B cell (primary cell): ENCODE results near the gene RMI2. TPM values are rescaled to one million over a fixed set of nuclear protein-coding genes. Genes with fewer than 3 reads are reported as not detected.

Source experiments
- ATAC-seq: fragments of 200-7000 bp; cut with Tn5 transposase; one replicate; pipeline ENCODE4 v1.10.0; 2021; ENCODE audit warnings: low read depth, mild to moderate bottlenecking, moderate number of reproducible peaks, moderate library complexity
- CTCF ChIA-PET: fragments of 350-600 bp; sonication (Branson Sonifier 250); formaldehyde crosslinking; loops from one replicate; lab custom pipeline; 2021; ENCODE audit warnings: antibody characterized with exemption, inconsistent platforms; lab: Charles Lee
- POLR2A ChIA-PET: fragments of 350-600 bp; sonication (Branson Sonifier 250); formaldehyde crosslinking; loops from one replicate; lab custom pipeline; 2021; ENCODE audit warnings: antibody characterized with exemption; lab: Charles Lee
- DNase-seq: peaks from one replicate; pipeline ENCODE4 v3.0.0; 2013
- H2AFZ ChIP-seq: 2 replicates; pipeline ENCODE4 v1.6.1; 2012; ENCODE audit warnings: mild to moderate bottlenecking, low read depth, low read length; ENCODE audit not compliant: insufficient read depth, poor library complexity, severe bottlenecking
- H3K27ac ChIP-seq, 2 donors: 1 replicate in 1 of 2; 2 replicates in 1 of 2; pipeline ENCODE4 v1.5.1; 2012 to 2013; ENCODE audit warnings: low read length in 2 of 2, mild to moderate bottlenecking in 2 of 2, moderate library complexity in 1 of 2
- H3K27me3 ChIP-seq, 4 experiments: fragments of 200-600 bp in 1 of 4; sonication (generic) in 1 of 4; replicated peaks in 1 of 4; 1 replicate in 2 of 4; 2 replicates in 2 of 4; pipeline versions ENCODE4 v1.6.1 to v1.7.0; 2013 to 2016; ENCODE audit warnings: low read length in 3 of 4, mild to moderate bottlenecking in 2 of 4, mixed read lengths in 1 of 4, moderate library complexity in 1 of 4; ENCODE audit not compliant: insufficient read depth in 4 of 4, control insufficient read depth in 3 of 4; ENCODE audit errors: control extremely low read depth in 1 of 4
- H3K36me3 ChIP-seq, 2 experiments: replicated peaks in 1 of 2; 1 replicate in 1 of 2; 2 replicates in 1 of 2; pipeline versions ENCODE4 v1.6.1 to v1.7.1; 2013; ENCODE audit warnings: low read length in 1 of 2; ENCODE audit not compliant: insufficient read depth in 2 of 2, control insufficient read depth in 1 of 2; ENCODE audit errors: control extremely low read depth in 1 of 2, extremely low read depth in 1 of 2
- H3K4me1 ChIP-seq, 2 donors: fragments of 200-600 bp in 1 of 2; sonication (generic) in 1 of 2; 1 replicate in 1 of 2; 2 replicates in 1 of 2; pipeline versions ENCODE4 v1.5.1 to v1.6.1; 2013 to 2017; ENCODE audit warnings: low read length in 2 of 2; ENCODE audit not compliant: control insufficient read depth in 2 of 2, insufficient read depth in 2 of 2
- H3K4me2 ChIP-seq: replicated peaks from 2 replicates; pipeline ENCODE3; 2012; ENCODE audit warnings: mild to moderate bottlenecking, low read depth, low read length; ENCODE audit not compliant: poor library complexity, severe bottlenecking
- H3K4me3 ChIP-seq, 5 experiments: fragments of 200-600 bp in 1 of 5; sonication (generic) in 1 of 5; 1 replicate in 3 of 5; 2 replicates in 2 of 5; pipeline versions ENCODE4 v1.5.1 to v1.7.0; 2011 to 2016; ENCODE audit warnings: low read length in 4 of 5, mild to moderate bottlenecking in 4 of 5, low read depth in 2 of 5, control low read depth in 1 of 5, moderate library complexity in 1 of 5; ENCODE audit not compliant: insufficient read depth in 1 of 5; ENCODE audit errors: control extremely low read depth in 1 of 5, extremely low read depth in 1 of 5
- H3K79me2 ChIP-seq: fragments of 200-600 bp; sonication (generic); one replicate; pipeline ENCODE4 v1.6.0; 2016; ENCODE audit warnings: low read length; ENCODE audit not compliant: control insufficient read depth, insufficient read depth
- H3K9ac ChIP-seq: fragments of 200-600 bp; sonication (generic); 2 replicates; pipeline ENCODE4 v1.6.1; 2017; ENCODE audit warnings: mild to moderate bottlenecking, low read length, moderate library complexity
- H3K9me3 ChIP-seq, 3 donors: one replicate each; pipeline versions ENCODE4 v1.6.1 to v1.7.1; 2013; ENCODE audit warnings: low read length in 2 of 3; ENCODE audit not compliant: control insufficient read depth in 2 of 3, insufficient read depth in 1 of 3; ENCODE audit errors: control extremely low read depth in 1 of 3
- H4K20me1 ChIP-seq: 2 replicates; pipeline ENCODE4 v1.6.0; 2012; ENCODE audit warnings: mild to moderate bottlenecking, low read length; ENCODE audit not compliant: insufficient read depth, control insufficient read depth, poor library complexity, severe bottlenecking
- H3K27ac Mint-ChIP-seq: one replicate; pipeline ENCODE4 v1.8.0; 2021; ENCODE audit warnings: mixed read lengths
- H3K27me3 Mint-ChIP-seq: one replicate; pipeline ENCODE4 v1.8.0; 2021; ENCODE audit warnings: mixed read lengths
- H3K4me1 Mint-ChIP-seq: one replicate; pipeline ENCODE4 v1.8.0; 2021; ENCODE audit warnings: mixed read lengths
- H3K4me3 Mint-ChIP-seq: one replicate; pipeline ENCODE4 v1.8.0; 2021; ENCODE audit warnings: mixed read lengths
- H3K9me3 Mint-ChIP-seq: one replicate; pipeline ENCODE4 v1.8.0; 2022; ENCODE audit warnings: mixed read lengths; ENCODE audit not compliant: insufficient read depth
- EZH2 ChIP-seq: IDR thresholded peaks from 2 replicates; pipeline ENCODE4 v1.6.1; 2012; ENCODE audit warnings: borderline replicate concordance, low read depth, mild to moderate bottlenecking, moderate library complexity, low read length; ENCODE audit not compliant: insufficient read depth, poor library complexity, severe bottlenecking
- WGBS: methylation state at CpG from one replicate; pipeline ENCODE4 v1.1.5; 2013; ENCODE audit warnings: missing lambda C conversion rate; ENCODE audit not compliant: insufficient coverage; 5-methylcytosine and 5-hydroxymethylcytosine counted together
- intact Hi-C: fragments of 100-400 bp; cut with micrococcal nuclease; formaldehyde crosslinking; loops from one replicate; pipeline ENCODE4 v1.10.0; 2022
- polyA plus RNA-seq: library from polyadenylated mRNA; depleted of rRNA; stranded (reverse); fragments of >200 nt; gene quantifications from 2 replicates; pipeline ENCODE4 v1.2.3, GENCODE V29; 2012
- total RNA-seq, 2 donors: library from RNA; stranded (reverse); fragments of 120-200 nt in 1 of 2; gene quantifications; 1 replicate in 1 of 2; 2 replicates in 1 of 2; pipeline versions ENCODE4 v1.2.3 to v1.2.4, GENCODE V29; 2013 to 2022
- TF ChIP-seq, protein P1 (sequence below): fragments of 200-600 bp; IDR thresholded peaks from one replicate; pipeline ENCODE4 v1.8.0; 2022; ENCODE audit warnings: antibody characterized with exemption, mild to moderate bottlenecking

Gene RMI2
- total and polyA plus RNA-seq, 2 donors (not counting 1 experiment from before 2014, with no cell fraction given), result 2.3 to 27.0 TPM

GRCh38 chr16:11384956-11385586 is 39.8 kb downstream of the RMI2 start:
- no peak overlapping the region for H3K27ac Mint-ChIP-seq
- H3K4me1 Mint-ChIP-seq, result no peaks in the 10 kb centered on the region
- no peaks in the 10 kb centered on the region for H3K9me3 Mint-ChIP-seq
- Histone ChIP-seq H3K9me3 (no peaks in the 10 kb centered on the region), H3K4me1 (peaks cover 0 to 5% of the 10 kb centered on the region in 2 donors), H3K4me3 (no peak overlapping the region), H2AFZ (no peak overlapping the region), H3K36me3 (no peaks in the 10 kb centered on the region), H4K20me1 (no peaks in the 10 kb centered on the region), H3K27me3 (peaks cover 0 to 23% (median 2%) of the 10 kb centered on the region in 4 experiments), H3K4me2 (no peak overlapping the region), H3K27ac (no peak overlapping the region), H3K79me2 (no peaks in the 10 kb centered on the region), H3K9ac (no peak overlapping the region)
- intact Hi-C loops, result no loop called here
- POLR2A ChIA-PET, result interaction anchor here (0.6 kb wide), 1 partner anchor 10 kb away, joined by 4 read pairs; no protein-coding TSS in a partner anchor
- WGBS, result 92% methylated on average over 20 of the region's 20 CpGs
- H3K4me3 Mint-ChIP-seq, result no peak overlapping the region
- H3K27me3 Mint-ChIP-seq, result peaks cover 5% of the 10 kb centered on the region
- CTCF ChIA-PET, result interaction anchor here (1.0 to 4.2 kb wide), 2 partner anchors 11 to 33 kb away, joined by 8 to 20 read pairs; no protein-coding TSS in a partner anchor
- DNase-seq, result no peak
- TF ChIP-seq, protein P1, sequence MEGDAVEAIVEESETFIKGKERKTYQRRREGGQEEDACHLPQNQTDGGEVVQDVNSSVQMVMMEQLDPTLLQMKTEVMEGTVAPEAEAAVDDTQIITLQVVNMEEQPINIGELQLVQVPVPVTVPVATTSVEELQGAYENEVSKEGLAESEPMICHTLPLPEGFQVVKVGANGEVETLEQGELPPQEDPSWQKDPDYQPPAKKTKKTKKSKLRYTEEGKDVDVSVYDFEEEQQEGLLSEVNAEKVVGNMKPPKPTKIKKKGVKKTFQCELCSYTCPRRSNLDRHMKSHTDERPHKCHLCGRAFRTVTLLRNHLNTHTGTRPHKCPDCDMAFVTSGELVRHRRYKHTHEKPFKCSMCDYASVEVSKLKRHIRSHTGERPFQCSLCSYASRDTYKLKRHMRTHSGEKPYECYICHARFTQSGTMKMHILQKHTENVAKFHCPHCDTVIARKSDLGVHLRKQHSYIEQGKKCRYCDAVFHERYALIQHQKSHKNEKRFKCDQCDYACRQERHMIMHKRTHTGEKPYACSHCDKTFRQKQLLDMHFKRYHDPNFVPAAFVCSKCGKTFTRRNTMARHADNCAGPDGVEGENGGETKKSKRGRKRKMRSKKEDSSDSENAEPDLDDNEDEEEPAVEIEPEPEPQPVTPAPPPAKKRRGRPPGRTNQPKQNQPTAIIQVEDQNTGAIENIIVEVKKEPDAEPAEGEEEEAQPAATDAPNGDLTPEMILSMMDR, result no peak
- no peak for TF ChIP-seq EZH2
- no peak for ATAC-seq

GRCh38 chr16:11386054-11386680 is 40.9 kb downstream of the RMI2 start:
- H3K79me2 ChIP-seq, result no peaks in the 10 kb centered on the region
- H3K27me3 ChIP-seq, result peaks cover 0 to 23% (median 2%) of the 10 kb centered on the region in 4 experiments
- DNase-seq (no peak), ATAC-seq (no peak)
- H3K36me3 ChIP-seq, result no peaks in the 10 kb centered on the region
- H2AFZ ChIP-seq, result no peak overlapping the region
- no peak for TF ChIP-seq EZH2
- TF ChIP-seq, protein P1, result no peak
- WGBS, result 64% methylated on average over 11 of the region's 12 CpGs
- H3K4me3 ChIP-seq, result no peak overlapping the region
- peaks cover 0 to 5% of the 10 kb centered on the region in 2 donors for H3K4me1 ChIP-seq
- Mint-ChIP-seq H3K27ac (no peak overlapping the region), H3K27me3 (peaks cover 5% of the 10 kb centered on the region), H3K4me1 (no peaks in the 10 kb centered on the region), H3K4me3 (no peak overlapping the region), H3K9me3 (no peaks in the 10 kb centered on the region)
- intact Hi-C loops, result no loop called here
- no peak overlapping the region for H3K27ac ChIP-seq
- no peaks in the 10 kb centered on the region for H3K9me3 ChIP-seq
- H3K4me2 ChIP-seq, result no peak overlapping the region
- ChIA-PET POLR2A (interaction anchor here (0.5 kb wide), 2 partner anchors 400 to 834 kb away, joined by 3 to 5 read pairs; no protein-coding TSS in a partner anchor), CTCF (interaction anchor here (1.3 to 4.2 kb wide), 3 partner anchors 10 to 28 kb away, joined by 5 to 20 read pairs (median 6); no protein-coding TSS in a partner anchor)
- no peak overlapping the region for H3K9ac ChIP-seq
- no peaks in the 10 kb centered on the region for H4K20me1 ChIP-seq
